SK-N-SH (cell line): ENCODE measurements around the gene PIK3R1. TPM values are rescaled to one million over a fixed set of nuclear protein-coding genes. Genes with fewer than 3 reads are reported as not detected.

Experiments
- CTCF ChIA-PET: fragments of 300-600, 350-600 bp; formaldehyde crosslinking; extraction: SDS; loops from one replicate; lab custom pipeline; 2021; lab: Yijun Ruan, JAX
- POLR2A ChIA-PET: fragments of 350-600 bp; sonication (Branson Sonifier 250); formaldehyde crosslinking; extraction: SDS; loops from one replicate; lab custom pipeline; 2020; ENCODE audit warnings: antibody characterized with exemption, inconsistent platforms; lab: Yijun Ruan, JAX
- DNase-seq: peaks from one replicate; pipeline ENCODE4 v3.0.0; 2012
- H2AFZ ChIP-seq: fragments of 200-600 bp; sonication (generic); 2 replicates; pipeline ENCODE4 v1.8.1; 2016; ENCODE audit warnings: antibody characterized with exemption, mild to moderate bottlenecking, low read depth
- H3F3A ChIP-seq: fragments of 200-600 bp; sonication (generic); replicated peaks from 2 replicates; pipeline ENCODE3; 2016; ENCODE audit warnings: antibody characterized with exemption, mild to moderate bottlenecking; ENCODE audit not compliant: insufficient read depth
- H3K27ac ChIP-seq, 2 experiments: fragments of 200-500 bp in 1 of 2; fragments of 200-600 bp in 1 of 2; sonication (Bioruptor generic) in 1 of 2; sonication (generic), shearing (Covaris generic) in 1 of 2; 2 replicates each; pipeline versions ENCODE4 v1.5.1 to v1.6.1; 2014 to 2016; ENCODE audit warnings: low read depth in 2 of 2, inconsistent platforms in 1 of 2, low read length in 1 of 2, mild to moderate bottlenecking in 1 of 2, mixed read lengths in 1 of 2
- H3K27me3 ChIP-seq: fragments of 200-600 bp; sonication (generic), shearing (Covaris generic); 2 replicates; pipeline ENCODE4 v1.6.1; 2016; ENCODE audit warnings: mixed run types; ENCODE audit not compliant: insufficient read depth
- H3K36me3 ChIP-seq, 2 experiments: fragments of 200-500 bp in 1 of 2; fragments of 200-600 bp in 1 of 2; sonication (Bioruptor generic) in 1 of 2; sonication (generic) in 1 of 2; replicated peaks in 1 of 2; 2 replicates each; pipeline versions ENCODE3 to v1.5.1; 2014 to 2016; ENCODE audit warnings: low read length in 1 of 2, mild to moderate bottlenecking in 1 of 2; ENCODE audit not compliant: insufficient read depth in 2 of 2, control insufficient read depth in 1 of 2
- H3K4me1 ChIP-seq, 2 experiments: fragments of 200-500 bp in 1 of 2; fragments of 200-600 bp in 1 of 2; sonication (Bioruptor generic) in 1 of 2; sonication (generic), shearing (Covaris generic) in 1 of 2; 2 replicates each; pipeline versions ENCODE4 v1.5.1 to v1.6.1; 2014 to 2016; ENCODE audit warnings: low read depth in 1 of 2, low read length in 1 of 2, mixed run types in 1 of 2; ENCODE audit not compliant: insufficient read depth in 2 of 2, control insufficient read depth in 1 of 2
- H3K4me2 ChIP-seq: fragments of 200-600 bp; sonication (generic), shearing (Covaris generic); 2 replicates; pipeline ENCODE4 v1.6.1; 2017; ENCODE audit warnings: mixed run types
- H3K4me3 ChIP-seq, 2 experiments: fragments of 200-500 bp in 1 of 2; fragments of 200-600 bp in 1 of 2; sonication (Bioruptor generic) in 1 of 2; sonication (generic), shearing (Covaris generic) in 1 of 2; 2 replicates each; pipeline versions ENCODE4 v1.5.1 to v1.8.1; 2014 to 2016; ENCODE audit warnings: low read depth in 2 of 2, inconsistent platforms in 1 of 2, low read length in 1 of 2, mild to moderate bottlenecking in 1 of 2, mixed read lengths in 1 of 2, moderate library complexity in 1 of 2
- H3K79me2 ChIP-seq: fragments of 200-600 bp; sonication (generic); 2 replicates; pipeline ENCODE4 v1.8.1; 2017; ENCODE audit warnings: mild to moderate bottlenecking; ENCODE audit not compliant: insufficient read depth
- H3K9ac ChIP-seq: fragments of 200-600 bp; sonication (generic); 2 replicates; pipeline ENCODE4 v1.6.1; 2017; ENCODE audit warnings: mixed run types
- H3K9me2 ChIP-seq: fragments of 200-600 bp; sonication (generic); 2 replicates; pipeline ENCODE4 v1.6.1; 2017; ENCODE audit warnings: mixed run types
- H3K9me3 ChIP-seq: fragments of 200-600 bp; sonication (generic); 2 replicates; pipeline ENCODE4 v1.6.1; 2017; ENCODE audit warnings: mixed run types, mild to moderate bottlenecking, moderate library complexity
- H4K20me1 ChIP-seq: fragments of 200-600 bp; sonication (generic); 2 replicates; pipeline ENCODE4 v1.6.1; 2017; ENCODE audit warnings: mild to moderate bottlenecking, mixed run types; ENCODE audit not compliant: insufficient read depth
- CHD2 ChIP-seq: fragments of 150-350 bp; IDR thresholded peaks from 2 replicates; pipeline ENCODE4 v1.6.1; 2018; ENCODE audit warnings: low read length; ENCODE audit not compliant: partially characterized antibody
- EP300 ChIP-seq, 2 experiments: IDR thresholded peaks; 2 replicates each; pipeline versions ENCODE4 v1.4.0 to v1.6.1; 2012; ENCODE audit warnings: borderline replicate concordance in 1 of 2, low read depth in 1 of 2, low read length in 1 of 2
- EZH2phosphoT487 ChIP-seq: fragments of 200-600 bp; sonication (generic); IDR thresholded peaks from 2 replicates; pipeline ENCODE4 v1.6.1; 2017; ENCODE audit warnings: low read depth, mixed run types, mild to moderate bottlenecking, antibody characterized with exemption, moderate library complexity, borderline replicate concordance
- FOSL2 ChIP-seq: IDR thresholded peaks from 2 replicates; pipeline ENCODE4 v1.4.0; 2012; ENCODE audit warnings: low read depth, mild to moderate bottlenecking, moderate library complexity, borderline replicate concordance
- FOXM1 ChIP-seq: IDR thresholded peaks from 2 replicates; pipeline ENCODE4 v1.4.0; 2012; ENCODE audit warnings: low read depth, mild to moderate bottlenecking
- JUND ChIP-seq: IDR thresholded peaks from 2 replicates; pipeline ENCODE4 v1.4.0; 2012
- MAX ChIP-seq: IDR thresholded peaks from 2 replicates; pipeline ENCODE4 v1.4.0; 2012; ENCODE audit warnings: low read depth
- MEF2A ChIP-seq: IDR thresholded peaks from 2 replicates; pipeline ENCODE4 v1.4.0; 2012; ENCODE audit warnings: low read depth, borderline replicate concordance
- NFIC ChIP-seq: IDR thresholded peaks from 2 replicates; pipeline ENCODE4 v1.4.0; 2012; ENCODE audit warnings: borderline replicate concordance
- NRF1 ChIP-seq: IDR thresholded peaks from 2 replicates; pipeline ENCODE4 v1.6.1; 2012; ENCODE audit warnings: low read depth, mild to moderate bottlenecking, low read length
- POLR2AphosphoS5 ChIP-seq: IDR thresholded peaks from 2 replicates; pipeline ENCODE4 v1.6.1; 2012; ENCODE audit warnings: low read depth, low read length
- RAD21 ChIP-seq: IDR thresholded peaks from 2 replicates; pipeline ENCODE4 v1.6.1; 2012; ENCODE audit warnings: mild to moderate bottlenecking, low read length
- RXRA ChIP-seq: IDR thresholded peaks from 2 replicates; pipeline ENCODE4 v1.4.0; 2012; ENCODE audit warnings: low read depth, mild to moderate bottlenecking, borderline replicate concordance
- SMC3 ChIP-seq: IDR thresholded peaks from 2 replicates; pipeline ENCODE4 v1.6.1; 2012; ENCODE audit warnings: low read depth, low read length, improper control_type of control experiment
- TEAD4 ChIP-seq: IDR thresholded peaks from 2 replicates; pipeline ENCODE4 v1.4.0; 2012; ENCODE audit warnings: mild to moderate bottlenecking, borderline replicate concordance; ENCODE audit not compliant: insufficient read depth
- USF1 ChIP-seq: IDR thresholded peaks from 2 replicates; pipeline ENCODE4 v1.4.0; 2012; ENCODE audit warnings: low read depth, borderline replicate concordance
- USF2 ChIP-seq: fragments of 150-350 bp; IDR thresholded peaks from 2 replicates; pipeline ENCODE4 v1.6.1; 2017; ENCODE audit warnings: antibody characterized with exemption, low read length, low read depth, borderline replicate concordance
- ZBTB33 ChIP-seq: IDR thresholded peaks from 2 replicates; pipeline ENCODE4 v1.4.0; 2012; ENCODE audit warnings: low read depth, borderline replicate concordance
- WGBS: methylation state at CpG from one replicate; pipeline ENCODE4 v1.1.6; 2017; ENCODE audit warnings: low lambda C conversion rate; 5-methylcytosine and 5-hydroxymethylcytosine counted together
- polyA plus RNA-seq, 3 experiments: library from polyadenylated mRNA; depleted of rRNA; stranded (reverse); fragments of >200 nt; gene quantifications; 2 replicates each; pipeline ENCODE4 v1.2.3, GENCODE V29; 2012

Gene PIK3R1
- polyA plus RNA-seq, 1 of the 3 experiments (the other 2 are of a cell fraction): 2.0 TPM

- H4K20me1 ChIP-seq: no peaks in the 10 kb centered on the region
- H3K36me3 ChIP-seq: no peaks in the 10 kb centered on the region
- no peaks in the 10 kb centered on the region for H3K9me2 ChIP-seq
- CTCF ChIA-PET: interaction anchor here (1.1 to 6.9 kb wide), 2 partner anchors 13 to 697 kb away, joined by 3 to 38 read pairs; no protein-coding TSS in a partner anchor
- H3K27ac ChIP-seq: no peak overlapping the region
- H3K4me3 ChIP-seq: no peak overlapping the region
- H2AFZ ChIP-seq: no peak overlapping the region
- H3K4me1 ChIP-seq: peaks cover 35 to 36% of the 10 kb centered on the region in 2 experiments; a peak in 3 of 4 replicates
- H3K27me3 ChIP-seq: no peaks in the 10 kb centered on the region
- H3K9me3 ChIP-seq: no peaks in the 10 kb centered on the region
- POLR2A ChIA-PET: no interaction called here
- TF ChIP-seq SMC3 (no peak), JUND (no peak), FOSL2 (no peak), POLR2AphosphoS5 (no peak), MEF2A (no peak), TEAD4 (no peak), CHD2 (no peak), RXRA (no peak), RAD21 (no peak)
- no peaks in the 10 kb centered on the region for H3K79me2 ChIP-seq
- H3K9ac ChIP-seq: no peak overlapping the region
- H3K4me2 ChIP-seq: no peak overlapping the region
- peaks cover 18% of the 10 kb centered on the region for H3F3A ChIP-seq
- no peak for DNase-seq
- 93% methylated on average over 2 of the region's 2 CpGs for WGBS
Measured at GRCh38 chr5:68265347-68265746, 49.8 kb downstream of the PIK3R1 start.

GRCh38 chr5:68265822-68266395 is 50.4 kb downstream of the PIK3R1 start:
- Histone ChIP-seq H3K9me3 (no peaks in the 10 kb centered on the region), H3K79me2 (peaks cover under 1% of the 10 kb centered on the region; the same call in 1 of the 2 replicates), H3K27ac (peak overlapping the region; percentile 26 to 28; a peak in 2 of 4 replicates), H3F3A (peaks cover 18% of the 10 kb centered on the region), H3K4me1 (peaks cover 35 to 36% of the 10 kb centered on the region in 2 experiments; a peak in 3 of 4 replicates), H3K4me2 (no peak overlapping the region), H3K9me2 (no peaks in the 10 kb centered on the region), H4K20me1 (no peaks in the 10 kb centered on the region)
- no peak for DNase-seq
- CTCF ChIA-PET: interaction anchor here (1.1 to 6.9 kb wide), 4 partner anchors 13 to 1020 kb away, joined by 3 to 38 read pairs (median 8); no protein-coding TSS in a partner anchor
- TF ChIP-seq TEAD4: no peak
- no peak for TF ChIP-seq EP300 (IDR thresholded peaks at IDR 0.05; ENCODE audit: borderline replicate concordance in 1 of 2, low read depth in 1 of 2, low read length in 1 of 2)
- no peak for TF ChIP-seq SMC3
- no peak for TF ChIP-seq NFIC
- TF ChIP-seq RXRA: no peak
- no peak for TF ChIP-seq FOXM1
- no peak for TF ChIP-seq MAX
- no peak for TF ChIP-seq USF1
- no peak for TF ChIP-seq RAD21
- no peak for TF ChIP-seq JUND
- TF ChIP-seq CHD2: no peak
- TF ChIP-seq USF2: no peak
- TF ChIP-seq ZBTB33: no peak
- TF ChIP-seq NRF1: no peak
- no peak for TF ChIP-seq FOSL2
- no peak for TF ChIP-seq EZH2phosphoT487
- TF ChIP-seq, all 33 proteins: peak for 0
- WGBS: 90% methylated on average over 3 of the region's 3 CpGs
- Histone ChIP-seq H3K27me3 (no peaks in the 10 kb centered on the region), H3K9ac (no peak overlapping the region), H2AFZ (no peak overlapping the region), H3K36me3 (no peaks in the 10 kb centered on the region), H3K4me3 (no peak overlapping the region)
- POLR2A ChIA-PET: no interaction called here
